ENCODE data around the gene SLX4IP. TPM values are rescaled to one million over a fixed set of nuclear protein-coding genes. Genes with fewer than 3 reads are reported as not detected.
A peak's percentile ranks its signal among the peaks of the same experiment; 100 is the strongest.

The SLX4IP gene
- total and polyA plus RNA-seq, 2 donors (not counting 1 experiment from before 2014, with no cell fraction given), result 2.0 to 8.1 TPM

DNA sequence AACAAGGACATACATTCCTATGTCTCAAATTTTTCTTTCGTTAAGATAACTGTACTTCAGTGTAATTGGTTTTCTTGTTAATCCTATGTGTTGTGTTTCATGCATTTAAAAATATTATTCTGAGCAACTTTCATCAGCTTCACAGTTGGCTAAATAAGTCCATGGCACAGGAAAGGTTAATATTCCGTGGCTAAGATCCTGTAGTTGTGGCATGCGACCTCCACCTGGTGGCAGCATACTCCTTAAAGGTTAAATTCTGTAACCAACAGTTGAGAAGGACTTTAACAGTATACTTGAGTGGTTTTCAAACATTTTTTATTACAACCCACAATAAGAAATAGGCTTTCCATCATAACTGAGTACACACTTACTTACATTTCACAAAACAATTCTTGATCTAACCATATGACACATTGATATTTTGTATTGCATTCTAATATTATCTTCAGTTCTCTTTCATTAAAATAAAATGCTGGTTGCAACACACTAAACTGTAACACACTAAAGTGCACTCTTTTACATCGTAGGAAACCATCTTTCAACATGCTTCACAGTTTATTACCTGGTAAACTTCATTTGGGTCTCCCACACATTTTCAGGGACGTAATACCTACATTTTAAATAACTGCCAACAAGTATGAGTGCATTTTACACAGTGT lies 118.3 kb downstream of the SLX4IP start:
- H3K27me3 ChIP-seq (replicated peaks in 1 of 4; ENCODE audit: control extremely low read depth in 1 of 4, control insufficient read depth in 3 of 4, insufficient read depth in 4 of 4, low read length in 3 of 4), result no peaks in the 10 kb centered on the region
- H3K4me3 Mint-ChIP-seq, result no peak overlapping the region
- peaks cover 0 to 1% of the 10 kb centered on the region in 2 experiments for H3K36me3 ChIP-seq (replicated peaks in 1 of 2; ENCODE audit: control extremely low read depth in 1 of 2, control insufficient read depth in 1 of 2, extremely low read depth in 1 of 2, insufficient read depth in 2 of 2, low read length in 1 of 2)
- ATAC-seq (ENCODE audit: low read depth) (no peak), DNase-seq (peak; percentile 14)
- no peak overlapping the region for H3K27ac Mint-ChIP-seq
- no peaks in the 10 kb centered on the region for H3K9me3 Mint-ChIP-seq (ENCODE audit: insufficient read depth)
- TF ChIP-seq EZH2 (IDR thresholded peaks at IDR 0.05; ENCODE audit: borderline replicate concordance, insufficient read depth, low read depth, low read length, poor library complexity, severe bottlenecking), result no peak
- TF ChIP-seq, protein P1, sequence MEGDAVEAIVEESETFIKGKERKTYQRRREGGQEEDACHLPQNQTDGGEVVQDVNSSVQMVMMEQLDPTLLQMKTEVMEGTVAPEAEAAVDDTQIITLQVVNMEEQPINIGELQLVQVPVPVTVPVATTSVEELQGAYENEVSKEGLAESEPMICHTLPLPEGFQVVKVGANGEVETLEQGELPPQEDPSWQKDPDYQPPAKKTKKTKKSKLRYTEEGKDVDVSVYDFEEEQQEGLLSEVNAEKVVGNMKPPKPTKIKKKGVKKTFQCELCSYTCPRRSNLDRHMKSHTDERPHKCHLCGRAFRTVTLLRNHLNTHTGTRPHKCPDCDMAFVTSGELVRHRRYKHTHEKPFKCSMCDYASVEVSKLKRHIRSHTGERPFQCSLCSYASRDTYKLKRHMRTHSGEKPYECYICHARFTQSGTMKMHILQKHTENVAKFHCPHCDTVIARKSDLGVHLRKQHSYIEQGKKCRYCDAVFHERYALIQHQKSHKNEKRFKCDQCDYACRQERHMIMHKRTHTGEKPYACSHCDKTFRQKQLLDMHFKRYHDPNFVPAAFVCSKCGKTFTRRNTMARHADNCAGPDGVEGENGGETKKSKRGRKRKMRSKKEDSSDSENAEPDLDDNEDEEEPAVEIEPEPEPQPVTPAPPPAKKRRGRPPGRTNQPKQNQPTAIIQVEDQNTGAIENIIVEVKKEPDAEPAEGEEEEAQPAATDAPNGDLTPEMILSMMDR (IDR thresholded peaks at IDR 0.05), result peak; percentile 35
- ChIA-PET POLR2A (no interaction called here), CTCF (interaction anchor here (1.4 kb wide), 1 partner anchor 1145 kb away, joined by 3 read pairs; no protein-coding TSS in a partner anchor)
- intact Hi-C loops (cut with micrococcal nuclease), result no loop called here
- peaks cover 31% of the 10 kb centered on the region for H3K4me1 Mint-ChIP-seq
- no peak overlapping the region for H3K27ac ChIP-seq (ENCODE audit: low read length in 2 of 2)
- no peak overlapping the region for H3K9ac ChIP-seq (ENCODE audit: low read length)
- H2AFZ ChIP-seq (ENCODE audit: insufficient read depth, low read depth, low read length, poor library complexity, severe bottlenecking), result no peak overlapping the region
- H4K20me1 ChIP-seq (ENCODE audit: control insufficient read depth, insufficient read depth, low read length, poor library complexity, severe bottlenecking), result no peaks in the 10 kb centered on the region
- WGBS (ENCODE audit: insufficient coverage), result 100% methylated on average over 1 of the region's 5 CpGs
- H3K27me3 Mint-ChIP-seq, result no peaks in the 10 kb centered on the region
- no peaks in the 10 kb centered on the region for H3K79me2 ChIP-seq (ENCODE audit: control insufficient read depth, insufficient read depth, low read length)
- peaks cover 5 to 10% of the 10 kb centered on the region in 2 donors for H3K4me1 ChIP-seq (ENCODE audit: control insufficient read depth in 2 of 2, insufficient read depth in 2 of 2, low read length in 2 of 2)
- no peak overlapping the region for H3K4me3 ChIP-seq (ENCODE audit: control extremely low read depth in 1 of 5, extremely low read depth in 1 of 5, insufficient read depth in 1 of 5, low read depth in 2 of 5, low read length in 4 of 5)
- H3K9me3 ChIP-seq (ENCODE audit: control extremely low read depth in 1 of 3, control insufficient read depth in 2 of 3, insufficient read depth in 1 of 3, low read length in 2 of 3), result no peaks in the 10 kb centered on the region
- no peak overlapping the region for H3K4me2 ChIP-seq (replicated peaks; ENCODE audit: low read depth, low read length, poor library complexity, severe bottlenecking)

DNA sequence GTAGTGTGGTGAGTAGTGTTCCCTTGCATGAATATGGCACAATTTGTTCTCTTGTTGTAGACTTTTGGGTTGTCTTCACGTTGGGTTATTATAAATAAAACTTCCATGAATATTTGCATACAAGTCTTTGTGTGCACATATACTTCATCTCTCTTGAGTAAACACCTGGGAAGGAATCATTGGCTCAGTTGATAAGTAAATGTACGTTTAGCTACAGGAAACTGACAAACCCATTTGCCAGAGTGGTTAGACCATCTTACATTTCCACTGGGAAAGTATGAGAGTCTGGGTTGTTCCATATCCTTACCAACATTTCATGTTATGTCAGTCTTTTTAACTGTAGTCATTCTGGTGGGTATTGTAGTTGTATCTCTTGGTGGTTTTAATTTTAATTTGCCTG lies 119.2 kb downstream of the SLX4IP start:
- CTCF ChIA-PET, result no interaction called here
- ATAC-seq (ENCODE audit: low read depth), result no peak
- no peak overlapping the region for H3K27ac Mint-ChIP-seq

More for the DNA sequence above, 119.2 kb downstream of the SLX4IP start:
- no peak for DNase-seq
- no peak overlapping the region for H2AFZ ChIP-seq (ENCODE audit: insufficient read depth, low read depth, low read length, poor library complexity, severe bottlenecking)
- no peak overlapping the region for H3K9ac ChIP-seq (ENCODE audit: low read length)
- no peaks in the 10 kb centered on the region for H4K20me1 ChIP-seq (ENCODE audit: control insufficient read depth, insufficient read depth, low read length, poor library complexity, severe bottlenecking)
- no peaks in the 10 kb centered on the region for H3K9me3 ChIP-seq (ENCODE audit: control extremely low read depth in 1 of 3, control insufficient read depth in 2 of 3, insufficient read depth in 1 of 3, low read length in 2 of 3)
- intact Hi-C loops (cut with micrococcal nuclease), result no loop called here
- H3K4me1 ChIP-seq (ENCODE audit: control insufficient read depth in 2 of 2, insufficient read depth in 2 of 2, low read length in 2 of 2), result peaks cover 5 to 10% of the 10 kb centered on the region in 2 donors
- Mint-ChIP-seq H3K27me3 (no peaks in the 10 kb centered on the region), H3K9me3 (ENCODE audit: insufficient read depth) (no peaks in the 10 kb centered on the region), H3K4me3 (no peak overlapping the region), H3K4me1 (peaks cover 28% of the 10 kb centered on the region)
- H3K79me2 ChIP-seq (ENCODE audit: control insufficient read depth, insufficient read depth, low read length), result no peaks in the 10 kb centered on the region
- no peak overlapping the region for H3K27ac ChIP-seq (ENCODE audit: low read length in 2 of 2)
- no peak overlapping the region for H3K4me2 ChIP-seq (replicated peaks; ENCODE audit: low read depth, low read length, poor library complexity, severe bottlenecking)
- H3K27me3 ChIP-seq (replicated peaks in 1 of 4; ENCODE audit: control extremely low read depth in 1 of 4, control insufficient read depth in 3 of 4, insufficient read depth in 4 of 4, low read length in 3 of 4), result no peaks in the 10 kb centered on the region
- H3K36me3 ChIP-seq (replicated peaks in 1 of 2; ENCODE audit: control extremely low read depth in 1 of 2, control insufficient read depth in 1 of 2, extremely low read depth in 1 of 2, insufficient read depth in 2 of 2, low read length in 1 of 2), result peaks cover 0 to 1% of the 10 kb centered on the region in 2 experiments
- TF ChIP-seq, protein P1 (IDR thresholded peaks at IDR 0.05), result no peak
- TF ChIP-seq EZH2 (IDR thresholded peaks at IDR 0.05; ENCODE audit: borderline replicate concordance, insufficient read depth, low read depth, low read length, poor library complexity, severe bottlenecking), result no peak
- WGBS (ENCODE audit: insufficient coverage), result no CpG with 5 or more reads among the region's 2 CpGs
- no peak overlapping the region for H3K4me3 ChIP-seq (ENCODE audit: control extremely low read depth in 1 of 5, extremely low read depth in 1 of 5, insufficient read depth in 1 of 5, low read depth in 2 of 5, low read length in 4 of 5)
- POLR2A ChIA-PET, result no interaction called here

Data from B cell (primary cell).